ENCODE results near the gene CCNB1IP1. TPM values are rescaled to one million over a fixed set of nuclear protein-coding genes. Genes with fewer than 3 reads are reported as not detected.

Gene CCNB1IP1
- polyA plus RNA-seq, 1 of the 3 experiments (the other 2 are of a cell fraction), result 35.4 TPM

DNA sequence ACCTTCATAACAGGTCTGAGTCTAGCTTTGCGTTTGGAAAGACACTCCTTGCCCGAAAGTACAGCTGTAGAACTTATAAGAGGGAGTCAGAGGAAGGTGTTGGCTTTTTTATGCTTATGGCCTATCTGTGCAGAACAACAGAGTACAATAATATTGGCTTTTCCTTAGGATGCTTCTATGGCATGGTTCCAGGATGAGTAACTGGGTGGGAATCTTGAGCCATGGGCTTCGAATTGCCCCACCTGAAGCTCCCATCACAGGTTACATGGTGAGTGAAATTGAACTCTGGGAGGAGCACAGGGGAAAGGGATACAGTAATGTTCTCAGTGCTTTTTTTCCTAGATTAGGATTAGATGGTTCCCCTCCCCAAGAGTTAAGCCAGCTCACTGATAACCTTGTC, 23.3 kb upstream of the CCNB1IP1 start:
- Histone ChIP-seq H3K9me3 (no peaks in the 10 kb centered on the region), H2AFZ (ENCODE audit: low read depth) (no peak overlapping the region), H3K9ac (no peak overlapping the region), H4K20me1 (ENCODE audit: insufficient read depth) (no peaks in the 10 kb centered on the region), H3K27ac (ENCODE audit: low read depth in 2 of 2, low read length in 1 of 2) (no peak overlapping the region), H3F3A (replicated peaks; ENCODE audit: insufficient read depth) (no peaks in the 10 kb centered on the region), H3K4me2 (no peak overlapping the region), H3K27me3 (ENCODE audit: insufficient read depth) (no peaks in the 10 kb centered on the region), H3K4me3 (ENCODE audit: low read depth in 2 of 2, low read length in 1 of 2) (no peak overlapping the region), H3K36me3 (replicated peaks in 1 of 2; ENCODE audit: control insufficient read depth in 1 of 2, insufficient read depth in 2 of 2, low read length in 1 of 2) (peaks cover 57 to 65% of the 10 kb centered on the region in 2 experiments), H3K4me1 (ENCODE audit: control insufficient read depth in 1 of 2, insufficient read depth in 2 of 2, low read depth in 1 of 2, low read length in 1 of 2) (no peaks in the 10 kb centered on the region), H3K9me2 (no peaks in the 10 kb centered on the region), H3K79me2 (ENCODE audit: insufficient read depth) (no peaks in the 10 kb centered on the region)
- ChIA-PET POLR2A (no interaction called here), CTCF (interaction anchor here (1.9 kb wide), 1 partner anchor 29 kb away, joined by 5 read pairs; no protein-coding TSS in a partner anchor)
- WGBS (ENCODE audit: low lambda C conversion rate), result 80% methylated on average over 3 of the region's 3 CpGs
- DNase-seq, result no peak
- TF ChIP-seq, protein P1, sequence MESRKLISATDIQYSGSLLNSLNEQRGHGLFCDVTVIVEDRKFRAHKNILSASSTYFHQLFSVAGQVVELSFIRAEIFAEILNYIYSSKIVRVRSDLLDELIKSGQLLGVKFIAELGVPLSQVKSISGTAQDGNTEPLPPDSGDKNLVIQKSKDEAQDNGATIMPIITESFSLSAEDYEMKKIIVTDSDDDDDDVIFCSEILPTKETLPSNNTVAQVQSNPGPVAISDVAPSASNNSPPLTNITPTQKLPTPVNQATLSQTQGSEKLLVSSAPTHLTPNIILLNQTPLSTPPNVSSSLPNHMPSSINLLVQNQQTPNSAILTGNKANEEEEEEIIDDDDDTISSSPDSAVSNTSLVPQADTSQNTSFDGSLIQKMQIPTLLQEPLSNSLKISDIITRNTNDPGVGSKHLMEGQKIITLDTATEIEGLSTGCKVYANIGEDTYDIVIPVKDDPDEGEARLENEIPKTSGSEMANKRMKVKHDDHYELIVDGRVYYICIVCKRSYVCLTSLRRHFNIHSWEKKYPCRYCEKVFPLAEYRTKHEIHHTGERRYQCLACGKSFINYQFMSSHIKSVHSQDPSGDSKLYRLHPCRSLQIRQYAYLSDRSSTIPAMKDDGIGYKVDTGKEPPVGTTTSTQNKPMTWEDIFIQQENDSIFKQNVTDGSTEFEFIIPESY (IDR thresholded peaks at IDR 0.05; ENCODE audit: borderline replicate concordance, low read depth), result no peak
- TF ChIP-seq RCOR1 (IDR thresholded peaks at IDR 0.05; ENCODE audit: low read length) (no peak), RAD21 (IDR thresholded peaks at IDR 0.05; ENCODE audit: low read length) (no peak), FOXM1 (IDR thresholded peaks at IDR 0.05; ENCODE audit: low read depth) (no peak), TEAD4 (IDR thresholded peaks at IDR 0.05; ENCODE audit: borderline replicate concordance, insufficient read depth) (no peak), SMC3 (IDR thresholded peaks at IDR 0.05; ENCODE audit: low read depth, low read length) (no peak), NFIC (IDR thresholded peaks at IDR 0.05; ENCODE audit: borderline replicate concordance) (no peak), ELF1 (IDR thresholded peaks at IDR 0.05) (no peak), MEF2A (IDR thresholded peaks at IDR 0.05; ENCODE audit: borderline replicate concordance, low read depth) (no peak), JUND (IDR thresholded peaks at IDR 0.05) (no peak)
- TF ChIP-seq, protein P2, sequence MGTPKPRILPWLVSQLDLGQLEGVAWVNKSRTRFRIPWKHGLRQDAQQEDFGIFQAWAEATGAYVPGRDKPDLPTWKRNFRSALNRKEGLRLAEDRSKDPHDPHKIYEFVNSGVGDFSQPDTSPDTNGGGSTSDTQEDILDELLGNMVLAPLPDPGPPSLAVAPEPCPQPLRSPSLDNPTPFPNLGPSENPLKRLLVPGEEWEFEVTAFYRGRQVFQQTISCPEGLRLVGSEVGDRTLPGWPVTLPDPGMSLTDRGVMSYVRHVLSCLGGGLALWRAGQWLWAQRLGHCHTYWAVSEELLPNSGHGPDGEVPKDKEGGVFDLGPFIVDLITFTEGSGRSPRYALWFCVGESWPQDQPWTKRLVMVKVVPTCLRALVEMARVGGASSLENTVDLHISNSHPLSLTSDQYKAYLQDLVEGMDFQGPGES (IDR thresholded peaks at IDR 0.05; ENCODE audit: low read depth, low read length), result no peak
- TF ChIP-seq, protein P3, sequence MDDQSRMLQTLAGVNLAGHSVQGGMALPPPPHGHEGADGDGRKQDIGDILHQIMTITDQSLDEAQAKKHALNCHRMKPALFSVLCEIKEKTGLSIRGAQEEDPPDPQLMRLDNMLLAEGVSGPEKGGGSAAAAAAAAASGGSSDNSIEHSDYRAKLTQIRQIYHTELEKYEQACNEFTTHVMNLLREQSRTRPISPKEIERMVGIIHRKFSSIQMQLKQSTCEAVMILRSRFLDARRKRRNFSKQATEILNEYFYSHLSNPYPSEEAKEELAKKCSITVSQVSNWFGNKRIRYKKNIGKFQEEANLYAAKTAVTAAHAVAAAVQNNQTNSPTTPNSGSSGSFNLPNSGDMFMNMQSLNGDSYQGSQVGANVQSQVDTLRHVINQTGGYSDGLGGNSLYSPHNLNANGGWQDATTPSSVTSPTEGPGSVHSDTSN (IDR thresholded peaks at IDR 0.05), result no peak

DNA sequence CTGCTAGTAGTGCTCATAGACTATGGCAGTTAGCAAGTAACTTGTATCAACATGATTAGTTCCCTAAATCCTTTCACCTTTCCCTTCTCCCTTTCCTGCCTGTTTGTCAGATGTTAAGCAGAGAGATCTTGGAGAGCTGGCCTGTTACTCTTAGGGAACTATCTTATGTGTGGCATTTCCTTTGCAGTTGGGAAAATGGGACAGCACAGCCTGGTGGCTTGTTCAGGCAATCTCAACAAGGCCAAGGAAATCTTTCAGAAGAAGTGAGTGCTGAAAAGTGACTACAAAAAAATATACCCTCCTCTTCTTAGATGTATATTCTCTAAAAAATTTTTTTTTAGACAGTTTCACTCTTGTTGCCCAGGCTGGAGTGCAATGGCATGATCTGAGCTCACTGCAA, 17.8 kb upstream of the CCNB1IP1 start:
- CTCF ChIA-PET, result interaction anchor here (0.9 to 1.5 kb wide), 4 partner anchors 9 to 65 kb away, joined by 3 to 5 read pairs (median 3); no protein-coding TSS in a partner anchor
- no peak overlapping the region for H3K27ac ChIP-seq (ENCODE audit: low read depth in 2 of 2, low read length in 1 of 2)

More for the DNA sequence above, 17.8 kb upstream of the CCNB1IP1 start:
- Histone ChIP-seq H3K79me2 (ENCODE audit: insufficient read depth) (no peaks in the 10 kb centered on the region), H3K4me2 (no peak overlapping the region), H3K9ac (no peak overlapping the region), H4K20me1 (ENCODE audit: insufficient read depth) (no peaks in the 10 kb centered on the region), H2AFZ (ENCODE audit: low read depth) (no peak overlapping the region), H3K36me3 (replicated peaks in 1 of 2; ENCODE audit: control insufficient read depth in 1 of 2, insufficient read depth in 2 of 2, low read length in 1 of 2) (peaks cover 33 to 80% of the 10 kb centered on the region in 2 experiments), H3K27me3 (ENCODE audit: insufficient read depth) (no peaks in the 10 kb centered on the region), H3K4me3 (ENCODE audit: low read depth in 2 of 2, low read length in 1 of 2) (no peak overlapping the region), H3K4me1 (ENCODE audit: control insufficient read depth in 1 of 2, insufficient read depth in 2 of 2, low read depth in 1 of 2, low read length in 1 of 2) (no peaks in the 10 kb centered on the region), H3K9me2 (no peaks in the 10 kb centered on the region), H3F3A (replicated peaks; ENCODE audit: insufficient read depth) (peaks cover 15% of the 10 kb centered on the region), H3K9me3 (no peaks in the 10 kb centered on the region)
- 0 out of 2 replicates have a peak, but pooled peaks have one; percentile 17 for TF ChIP-seq RAD21 (IDR thresholded peaks at IDR 0.05; ENCODE audit: low read length)
- TF ChIP-seq TAF1 (IDR thresholded peaks at IDR 0.05; ENCODE audit: borderline replicate concordance, low read depth, low read length), result no peak
- TF ChIP-seq, protein P4, sequence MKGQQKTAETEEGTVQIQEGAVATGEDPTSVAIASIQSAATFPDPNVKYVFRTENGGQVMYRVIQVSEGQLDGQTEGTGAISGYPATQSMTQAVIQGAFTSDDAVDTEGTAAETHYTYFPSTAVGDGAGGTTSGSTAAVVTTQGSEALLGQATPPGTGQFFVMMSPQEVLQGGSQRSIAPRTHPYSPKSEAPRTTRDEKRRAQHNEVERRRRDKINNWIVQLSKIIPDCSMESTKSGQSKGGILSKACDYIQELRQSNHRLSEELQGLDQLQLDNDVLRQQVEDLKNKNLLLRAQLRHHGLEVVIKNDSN (IDR thresholded peaks at IDR 0.05; ENCODE audit: borderline replicate concordance, low read depth), result no peak
- TF ChIP-seq, protein P5, sequence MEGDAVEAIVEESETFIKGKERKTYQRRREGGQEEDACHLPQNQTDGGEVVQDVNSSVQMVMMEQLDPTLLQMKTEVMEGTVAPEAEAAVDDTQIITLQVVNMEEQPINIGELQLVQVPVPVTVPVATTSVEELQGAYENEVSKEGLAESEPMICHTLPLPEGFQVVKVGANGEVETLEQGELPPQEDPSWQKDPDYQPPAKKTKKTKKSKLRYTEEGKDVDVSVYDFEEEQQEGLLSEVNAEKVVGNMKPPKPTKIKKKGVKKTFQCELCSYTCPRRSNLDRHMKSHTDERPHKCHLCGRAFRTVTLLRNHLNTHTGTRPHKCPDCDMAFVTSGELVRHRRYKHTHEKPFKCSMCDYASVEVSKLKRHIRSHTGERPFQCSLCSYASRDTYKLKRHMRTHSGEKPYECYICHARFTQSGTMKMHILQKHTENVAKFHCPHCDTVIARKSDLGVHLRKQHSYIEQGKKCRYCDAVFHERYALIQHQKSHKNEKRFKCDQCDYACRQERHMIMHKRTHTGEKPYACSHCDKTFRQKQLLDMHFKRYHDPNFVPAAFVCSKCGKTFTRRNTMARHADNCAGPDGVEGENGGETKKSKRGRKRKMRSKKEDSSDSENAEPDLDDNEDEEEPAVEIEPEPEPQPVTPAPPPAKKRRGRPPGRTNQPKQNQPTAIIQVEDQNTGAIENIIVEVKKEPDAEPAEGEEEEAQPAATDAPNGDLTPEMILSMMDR (IDR thresholded peaks at IDR 0.05), result peak; percentile 40
- POLR2A ChIA-PET, result no interaction called here
- DNase-seq, result no peak
